GM18517 (cell line): ENCODE results near the gene ADAMTS2.

Source experiments
- ATAC-seq: cut with Tn5 transposase; IDR thresholded peaks from one replicate; pipeline ENCODE4 v1.9.1; 2021; ENCODE audit warnings: mild to moderate bottlenecking, moderate library complexity; ENCODE audit not compliant: unreplicated experiment

ADAMTS2 gene

GRCh38 chr5:179166886-179167841, 178.1 kb downstream of the ADAMTS2 start:
- no peak for ATAC-seq

DNA sequence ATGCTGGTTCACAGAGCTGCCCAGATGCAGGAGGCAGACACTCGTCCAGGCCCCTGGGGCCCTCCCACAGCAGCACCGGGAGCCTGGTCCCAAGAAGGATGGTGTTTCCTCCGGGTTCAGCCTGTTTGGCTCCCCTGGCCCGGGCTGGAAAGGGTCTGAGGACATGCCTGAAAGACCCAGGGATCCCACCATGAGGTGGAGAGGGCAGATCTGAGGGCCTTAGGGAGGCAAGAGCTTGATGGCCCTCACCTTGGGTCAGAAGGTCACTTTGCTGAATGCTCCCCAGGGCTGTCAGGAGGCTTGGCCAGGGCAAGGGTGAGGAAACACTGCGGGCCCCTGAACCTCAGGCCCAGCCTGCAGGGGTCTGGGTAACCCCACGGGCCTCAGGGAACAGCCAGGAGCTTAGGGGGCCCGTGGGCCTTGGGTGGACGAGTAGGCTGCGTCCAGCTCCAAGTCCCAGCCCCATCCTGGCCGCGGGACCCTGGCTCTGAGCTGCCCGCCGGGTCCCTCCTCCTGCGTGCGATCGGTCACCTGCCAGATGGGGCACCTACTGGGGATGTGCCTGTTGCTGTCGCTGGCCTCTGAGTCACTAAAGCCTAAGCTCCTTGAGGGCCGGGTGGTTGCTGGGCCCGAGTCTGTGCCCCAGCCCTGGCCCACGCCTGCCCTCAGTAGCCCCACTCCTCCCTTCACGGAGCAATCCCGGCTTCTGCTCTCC, 178.9 kb downstream of the ADAMTS2 start:
- no peak for ATAC-seq

GRCh38 chr5:179165421-179166170, 179.7 kb downstream of the ADAMTS2 start:
- no peak for ATAC-seq

GRCh38 chr5:179164331-179165311, 180.6 kb downstream of the ADAMTS2 start:
- ATAC-seq = no peak

GRCh38 chr5:179163236-179164155, 181.8 kb downstream of the ADAMTS2 start:
- ATAC-seq = no peak

DNA sequence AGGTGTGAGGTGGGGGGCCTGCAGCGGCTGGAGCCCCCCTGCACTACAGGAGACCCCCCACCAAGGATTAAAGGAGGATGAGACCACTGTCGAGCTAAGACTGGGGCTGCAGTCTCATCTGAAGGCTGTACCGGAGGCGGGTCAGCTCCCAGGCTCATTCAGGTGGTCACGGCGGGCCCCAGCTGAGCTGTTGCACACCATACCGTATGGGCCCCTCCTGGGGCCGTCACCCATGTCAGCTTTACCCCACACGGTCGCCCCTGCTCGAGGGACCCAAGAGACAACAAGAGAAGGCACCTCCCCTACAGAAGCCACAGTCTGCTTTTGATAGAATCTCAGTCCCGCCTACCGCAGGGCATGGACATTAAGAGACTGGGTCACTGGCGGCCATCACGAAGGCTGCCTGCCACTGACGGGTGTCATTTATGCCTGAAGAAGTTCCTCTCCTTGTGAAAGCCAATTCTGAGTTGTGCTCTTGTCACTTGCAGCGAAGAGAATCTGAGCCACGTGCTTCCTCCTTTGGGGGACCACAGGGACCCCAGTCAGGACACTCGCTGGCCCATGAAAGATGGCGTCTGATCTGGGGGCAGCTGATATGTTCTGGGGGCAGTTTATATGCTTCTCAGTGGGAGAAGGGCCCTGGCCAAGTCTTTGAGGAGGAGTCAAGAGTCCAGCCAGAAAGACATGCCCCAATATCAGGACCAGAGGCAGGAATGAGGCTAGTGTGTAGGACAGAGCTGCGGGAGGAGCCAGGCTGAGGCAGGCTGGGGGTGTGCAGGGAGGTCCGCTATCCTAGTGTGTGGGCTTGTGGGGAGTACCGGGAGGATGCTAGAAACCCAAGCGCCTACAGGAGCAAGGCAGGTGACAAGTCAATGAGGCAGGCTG, 182.7 kb downstream of the ADAMTS2 start:
- ATAC-seq = no peak

- ATAC-seq = no peak
These were observed 183.4 kb downstream of the ADAMTS2 start for GRCh38 chr5:179161901-179162300.

DNA sequence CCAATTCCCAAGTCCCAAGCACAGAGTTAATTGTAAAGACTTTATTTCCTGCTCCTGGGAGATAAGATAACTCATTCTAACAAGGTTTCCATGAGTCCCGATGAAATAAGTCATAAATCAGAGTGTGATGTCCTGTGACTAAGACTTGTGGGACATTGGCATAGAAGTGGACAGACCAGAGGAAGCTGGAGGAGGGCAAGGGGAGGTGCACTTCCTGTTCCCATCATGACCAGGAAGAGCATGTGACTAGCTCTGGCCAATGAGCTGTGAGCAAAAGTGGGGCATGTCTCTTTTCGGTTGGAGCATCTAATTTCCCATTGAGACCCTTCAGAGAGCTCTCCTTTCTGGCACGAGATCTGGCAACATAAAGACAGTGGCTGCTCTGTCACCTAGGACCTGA, 184.7 kb downstream of the ADAMTS2 start:
- ATAC-seq = no peak

DNA sequence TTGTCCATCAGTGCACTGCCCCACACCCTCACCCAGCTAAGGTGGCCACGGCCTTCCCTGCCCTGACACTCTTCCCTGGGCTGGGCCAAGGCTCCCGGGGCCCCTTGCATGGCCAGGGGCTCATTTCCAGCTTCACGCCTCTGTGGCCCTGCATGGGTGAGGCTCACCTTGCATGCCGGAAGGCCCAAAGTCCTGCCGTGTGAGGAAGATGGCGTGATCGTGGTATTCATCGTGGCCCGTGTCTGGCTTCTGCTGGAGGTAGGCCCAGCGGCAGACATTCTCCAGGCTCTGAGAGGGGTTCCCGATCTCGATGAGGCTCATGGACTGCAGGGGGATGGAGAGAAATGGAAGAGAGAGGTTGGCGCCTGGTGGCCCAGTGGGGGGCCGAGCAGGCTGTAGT, 186.7 kb downstream of the ADAMTS2 start:
- no peak for ATAC-seq

- no peak for ATAC-seq
These were observed 190.0 kb downstream of the ADAMTS2 start for GRCh38 chr5:179154991-179155955.

GRCh38 chr5:179154346-179154990, 190.8 kb downstream of the ADAMTS2 start:
- ATAC-seq = no peak

DNA sequence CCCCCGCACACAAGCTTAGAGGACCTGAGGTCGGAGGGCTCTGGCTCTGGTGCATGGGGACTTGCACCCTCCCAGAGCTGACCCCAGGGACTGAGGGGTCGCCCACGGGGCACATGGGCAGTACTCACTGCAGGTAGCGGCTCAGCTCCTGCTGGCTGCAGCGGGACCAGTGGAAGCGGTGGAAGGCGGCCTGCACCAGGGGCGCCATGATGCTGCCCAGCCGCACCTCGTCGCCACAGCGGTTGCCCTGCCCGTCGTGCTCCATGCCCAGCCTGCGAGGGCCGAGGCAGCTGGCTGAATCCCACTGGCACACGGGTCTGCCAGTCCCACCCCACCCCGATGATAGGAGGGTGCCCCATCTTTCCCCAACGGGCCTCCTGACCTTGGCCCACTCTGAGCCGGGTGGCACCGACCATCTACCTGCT, 191.3 kb downstream of the ADAMTS2 start:
- ATAC-seq = no peak

DNA sequence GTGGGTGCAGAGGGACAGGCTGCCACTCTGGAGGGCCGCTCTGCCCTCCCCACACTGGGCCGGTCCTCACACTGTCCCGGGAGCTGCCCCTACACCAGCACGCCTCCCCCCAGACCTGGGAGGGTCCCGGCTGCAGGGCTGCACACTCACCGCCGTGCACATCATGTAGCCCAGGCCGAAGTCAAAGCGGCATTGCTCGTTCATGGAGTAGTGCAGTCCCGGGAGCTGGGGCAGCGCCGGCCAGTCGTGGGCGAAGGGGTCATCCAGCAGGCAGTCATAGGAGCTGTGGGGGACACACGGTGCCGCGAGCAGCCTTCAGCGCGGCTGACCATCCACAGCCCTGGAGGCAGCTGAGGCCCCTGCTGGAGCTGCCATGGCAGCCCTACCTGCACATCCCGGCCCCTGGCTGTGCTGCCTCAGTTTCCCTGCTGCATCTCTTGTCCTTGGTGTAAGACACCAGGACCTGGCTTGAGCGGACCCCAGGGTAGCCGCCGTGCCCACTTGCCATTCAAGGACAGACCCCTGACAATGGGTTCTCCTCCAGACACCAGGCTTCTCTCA, 191.8 kb downstream of the ADAMTS2 start:
- no peak for ATAC-seq

DNA sequence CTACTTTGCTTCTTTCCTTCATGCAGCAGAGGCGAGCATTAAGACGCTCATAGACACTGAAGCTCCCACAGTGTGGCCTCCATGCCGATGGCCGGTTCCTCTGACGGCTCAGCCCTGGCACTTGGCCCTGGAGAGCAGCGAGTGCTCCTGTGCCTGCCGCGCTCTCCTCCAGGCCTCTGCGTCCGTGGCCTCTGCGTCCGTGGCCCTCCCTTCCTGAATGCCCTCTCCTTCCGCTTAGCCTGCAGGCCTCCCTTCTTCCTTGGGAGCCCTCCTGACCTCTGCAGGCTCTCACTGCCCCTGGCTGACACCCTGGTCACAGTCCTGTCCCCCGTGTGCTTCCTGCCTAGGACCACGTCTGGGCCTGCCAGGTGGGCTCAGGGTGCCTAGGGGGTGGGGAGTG, 192.3 kb downstream of the ADAMTS2 start:
- no peak for ATAC-seq

DNA sequence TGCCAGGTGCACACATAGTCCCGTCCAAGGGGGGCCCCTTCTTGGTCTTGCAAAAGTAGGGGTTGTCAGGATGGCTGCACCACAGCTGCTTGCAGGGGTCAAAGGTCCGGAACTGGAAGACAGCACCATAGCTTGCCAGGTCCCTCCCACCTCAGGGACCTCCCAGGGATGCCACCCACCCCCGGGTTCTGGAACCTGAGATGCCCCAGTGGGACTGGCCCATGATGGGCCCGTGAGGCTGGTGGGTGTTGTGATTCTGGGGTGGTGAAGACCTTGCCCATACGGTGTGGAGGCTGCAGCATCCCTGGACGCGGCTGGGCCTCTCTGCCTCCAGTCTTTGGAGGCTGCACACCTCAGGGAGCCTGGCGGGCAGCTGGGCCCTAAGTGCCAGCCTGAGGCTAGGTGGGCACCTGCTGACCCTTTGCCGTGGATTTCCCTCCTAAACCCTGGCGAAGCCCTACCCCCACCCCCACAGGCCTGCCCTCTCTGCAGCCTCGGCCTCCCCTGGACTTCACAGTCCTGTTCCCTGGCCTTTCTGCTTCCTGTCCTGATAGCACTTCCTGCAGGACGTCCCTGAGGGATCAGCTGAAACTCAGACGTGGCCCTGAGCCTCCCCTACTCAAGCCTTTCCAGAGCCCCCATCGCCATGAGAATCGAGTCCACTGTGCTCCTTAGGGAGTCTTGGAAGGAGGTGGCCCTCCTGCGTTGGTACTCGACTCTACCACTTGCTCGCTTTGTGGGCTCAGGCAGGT, 192.9 kb downstream of the ADAMTS2 start:
- ATAC-seq = no peak
